Panc1 (cell line): Measurements from ENCODE around the gene SCGB3A1. TPM values are rescaled to one million over a fixed set of nuclear protein-coding genes. Genes with fewer than 3 reads are reported as not detected.

Experiments used
- ATAC-seq: fragments of 200-7000 bp; cut with Tn5 transposase; 2 replicates; pipeline ENCODE4 v1.9.1; 2020; ENCODE audit warnings: mild to moderate bottlenecking, moderate library complexity
- BruUV-seq: library from RNA; stranded (reverse); fragments of 400-500 nt; replicated peaks from 2 replicates; lab custom pipeline; 2021; lab: Mats Ljungman, UMichigan
- CTCF ChIA-PET: fragments of 300-600 bp; sonication (Branson Sonifier 250); formaldehyde crosslinking; loops from one replicate; lab custom pipeline; 2022; ENCODE audit warnings: antibody characterized with exemption; lab: Charles Lee
- POLR2A ChIA-PET: fragments of 300-600 bp; sonication (Branson Sonifier 250); formaldehyde crosslinking; loops from one replicate; lab custom pipeline; 2022; ENCODE audit warnings: antibody characterized with exemption; lab: Charles Lee
- DNase-seq: peaks from one replicate; pipeline ENCODE4 v3.0.0-alpha.2; 2010; ENCODE audit warnings: low read depth, low spot score
- H3K27ac ChIP-seq: 2 replicates; pipeline ENCODE4 v1.5.1; 2011; ENCODE audit warnings: mild to moderate bottlenecking, low read length, inconsistent platforms
- H3K27me3 ChIP-seq: fragments of 200-500 bp; sonication (Bioruptor generic); 2 replicates; pipeline ENCODE4 v1.6.0; 2014; ENCODE audit warnings: low read length, inconsistent platforms; ENCODE audit not compliant: control insufficient read depth, insufficient read depth
- H3K36me3 ChIP-seq: fragments of 200-500 bp; sonication (Bioruptor generic); 2 replicates; pipeline ENCODE4 v1.5.1; 2014; ENCODE audit warnings: inconsistent platforms, mild to moderate bottlenecking, low read length, moderate library complexity; ENCODE audit not compliant: control insufficient read depth, insufficient read depth
- H3K4me1 ChIP-seq: 2 replicates; pipeline ENCODE4 v1.5.1; 2011; ENCODE audit warnings: inconsistent platforms, mild to moderate bottlenecking, low read length, moderate library complexity; ENCODE audit not compliant: control insufficient read depth, insufficient read depth
- H3K4me3 ChIP-seq, 2 experiments: 2 replicates each; pipeline ENCODE4 v1.5.1; 2011 to 2012; ENCODE audit warnings: low read depth in 2 of 2, low read length in 2 of 2, mild to moderate bottlenecking in 2 of 2, inconsistent platforms in 1 of 2, moderate library complexity in 1 of 2
- H3K9me3 ChIP-seq: fragments of 200-500 bp; sonication (Bioruptor generic); 2 replicates; pipeline ENCODE4 v1.5.1; 2014; ENCODE audit warnings: low read depth, mild to moderate bottlenecking, inconsistent platforms, low read length, moderate library complexity; ENCODE audit not compliant: control insufficient read depth, insufficient read depth
- CTCF ChIP-seq: fragments of 450-650 bp; IDR thresholded peaks from 2 replicates; pipeline ENCODE4 v1.5.1; 2017; ENCODE audit warnings: mild to moderate bottlenecking
- POLR2AphosphoS5 ChIP-seq: IDR thresholded peaks from 2 replicates; pipeline ENCODE4 v1.6.1; 2012; ENCODE audit warnings: mild to moderate bottlenecking, low read depth, low read length, moderate library complexity
- REST ChIP-seq, 2 experiments: IDR thresholded peaks; 2 replicates each; pipeline ENCODE4 v1.6.1; 2011 to 2012; ENCODE audit warnings: low read depth in 2 of 2, control low read depth in 1 of 2, low read length in 1 of 2, mild to moderate bottlenecking in 1 of 2, moderate library complexity in 1 of 2; ENCODE audit not compliant: insufficient read depth in 1 of 2
- SIN3A ChIP-seq: IDR thresholded peaks from 2 replicates; pipeline ENCODE4 v1.6.1; 2012; ENCODE audit warnings: low read depth, mild to moderate bottlenecking, low read length, moderate library complexity, borderline replicate concordance; ENCODE audit not compliant: insufficient read depth
- TCF7L2 ChIP-seq: IDR thresholded peaks from 2 replicates; pipeline ENCODE4 v1.6.1; 2011; ENCODE audit warnings: mild to moderate bottlenecking, low read depth, low read length, inconsistent platforms
- in situ Hi-C: cut with HindIII; loops from 2 replicates; pipeline ENCODE4 v1.10.0; 2016; ENCODE audit warnings: low sequenced_read_pairs, low pct_unique_long_range_greater_than_20kb
- intact Hi-C: fragments of 100-400 bp; cut with micrococcal nuclease; formaldehyde crosslinking; loops from one replicate; pipeline ENCODE4 v1.10.0; 2022; ENCODE audit not compliant: unreplicated experiment
- total RNA-seq: library from RNA; stranded (reverse); gene quantifications from one replicate; pipeline ENCODE4 v1.2.1, GENCODE V29; 2021; ENCODE audit not compliant: unreplicated experiment

Gene SCGB3A1
- total RNA-seq, 1 experiment from 2014 or later, result not detected

GRCh38 chr5:180541710-180542109 is 49.6 kb downstream of the SCGB3A1 start:
- CTCF ChIA-PET, result no interaction called here
- Histone ChIP-seq H3K27me3 (no peaks in the 10 kb centered on the region), H3K4me3 (no peak overlapping the region), H3K4me1 (no peaks in the 10 kb centered on the region), H3K9me3 (no peaks in the 10 kb centered on the region), H3K27ac (no peak overlapping the region), H3K36me3 (no peaks in the 10 kb centered on the region)
- intact Hi-C loops, result no loop called here
- POLR2A ChIA-PET, result no interaction called here
- BruUV-seq, result no TSS peak
- TF ChIP-seq REST (IDR thresholded peaks at IDR 0.05; ENCODE audit: insufficient read depth in 1 of 2, low read depth in 2 of 2, low read length in 1 of 2) (no peak), TCF7L2 (no peak), CTCF (no peak; the same call in 1 of the 2 replicates), SIN3A (no peak), POLR2AphosphoS5 (no peak)
- DNase-seq (no peak), ATAC-seq (peak; percentile 62)
- in situ Hi-C loops, result no loop called here

Other genes with a start within 250 kb of the SCGB3A1 start
- gene GFPT2, start 238.2 kb downstream of the SCGB3A1 start, total RNA-seq, result 2.1 TPM
- gene CNOT6, start 97.1 kb downstream of the SCGB3A1 start, total RNA-seq, result 32.8 TPM
- 0.44 TPM for gene FLT4, start 58.1 kb upstream of the SCGB3A1 start, total RNA-seq
- not detected for gene OR2Y1, start 148.6 kb upstream of the SCGB3A1 start, total RNA-seq
- gene MGAT1, start 211.3 kb upstream of the SCGB3A1 start, total RNA-seq, result 113 TPM